Trophoblast cell (in vitro differentiated cells and primary cell): ENCODE measurements around the gene VANGL1.

Source experiments
- DNase-seq, 2 donors: peaks; one replicate each; pipeline ENCODE4 v3.0.0-alpha.2; 2016
- H2AFZ ChIP-seq: 2 replicates; pipeline ENCODE4 v1.6.1; 2013; ENCODE audit warnings: low read length, moderate library complexity, mild to moderate bottlenecking; ENCODE audit not compliant: insufficient read depth, poor library complexity
- H2AK5ac ChIP-seq: 2 replicates; pipeline ENCODE4 v1.6.1; 2013; ENCODE audit warnings: mild to moderate bottlenecking, low read length
- H2BK120ac ChIP-seq: 2 replicates; pipeline ENCODE4 v1.6.1; 2013; ENCODE audit warnings: low read length, mild to moderate bottlenecking, moderate library complexity; ENCODE audit not compliant: insufficient read depth, poor library complexity
- H2BK12ac ChIP-seq: 2 replicates; pipeline ENCODE4 v1.6.1; 2013; ENCODE audit warnings: mild to moderate bottlenecking, low read length, moderate library complexity
- H2BK5ac ChIP-seq: 2 replicates; pipeline ENCODE4 v1.6.1; 2013; ENCODE audit warnings: low read length, low read depth, moderate library complexity, mild to moderate bottlenecking; ENCODE audit not compliant: poor library complexity
- H3K14ac ChIP-seq: 2 replicates; pipeline ENCODE4 v1.6.1; 2013; ENCODE audit warnings: mild to moderate bottlenecking, low read length
- H3K18ac ChIP-seq: 2 replicates; pipeline ENCODE4 v1.6.1; 2013; ENCODE audit warnings: mild to moderate bottlenecking, low read length
- H3K23ac ChIP-seq: 2 replicates; pipeline ENCODE4 v1.6.1; 2013; ENCODE audit warnings: low read length
- H3K27ac ChIP-seq: 2 replicates; pipeline ENCODE4 v1.5.1; 2013; ENCODE audit warnings: low read depth, mild to moderate bottlenecking, inconsistent platforms, low read length, moderate library complexity
- H3K27me3 ChIP-seq: 2 replicates; pipeline ENCODE4 v1.6.1; 2013; ENCODE audit warnings: inconsistent platforms, mild to moderate bottlenecking, low read length, moderate library complexity; ENCODE audit not compliant: insufficient read depth
- H3K36me3 ChIP-seq, 2 experiments: 1 replicate in 1 of 2; 2 replicates in 1 of 2; pipeline ENCODE4 v1.6.1; 2013; ENCODE audit warnings: low read length in 2 of 2, mild to moderate bottlenecking in 2 of 2, moderate library complexity in 1 of 2; ENCODE audit not compliant: insufficient read depth in 2 of 2, control insufficient read depth in 1 of 2
- H3K4ac ChIP-seq: 2 replicates; pipeline ENCODE4 v1.6.1; 2013; ENCODE audit warnings: low read depth, mild to moderate bottlenecking, low read length, moderate library complexity
- H3K4me1 ChIP-seq, 2 experiments: 1 replicate in 1 of 2; 2 replicates in 1 of 2; pipeline ENCODE4 v1.6.1; 2013; ENCODE audit warnings: low read length in 2 of 2, mild to moderate bottlenecking in 2 of 2, moderate library complexity in 1 of 2; ENCODE audit not compliant: insufficient read depth in 2 of 2, control insufficient read depth in 1 of 2
- H3K4me2 ChIP-seq: 2 replicates; pipeline ENCODE4 v1.6.1; 2013; ENCODE audit warnings: inconsistent platforms, mild to moderate bottlenecking, low read length, moderate library complexity
- H3K4me3 ChIP-seq: 2 replicates; pipeline ENCODE4 v1.5.1; 2013; ENCODE audit warnings: mild to moderate bottlenecking, low read depth, low read length, inconsistent platforms
- H3K79me1 ChIP-seq: one replicate; pipeline ENCODE4 v1.6.1; 2013; ENCODE audit warnings: low read length
- H3K79me2 ChIP-seq: 2 replicates; pipeline ENCODE4 v1.6.1; 2013; ENCODE audit warnings: low read length, mild to moderate bottlenecking; ENCODE audit not compliant: control insufficient read depth, insufficient read depth, poor library complexity
- H3K9ac ChIP-seq: 2 replicates; pipeline ENCODE4 v1.6.1; 2013; ENCODE audit warnings: mild to moderate bottlenecking, low read length
- H3K9me3 ChIP-seq: 2 replicates; pipeline ENCODE4 v1.6.1; 2013; ENCODE audit warnings: low read depth, mild to moderate bottlenecking, control low read depth, inconsistent platforms, low read length; ENCODE audit not compliant: insufficient read depth
- H4K12ac ChIP-seq: 2 replicates; pipeline ENCODE4 v1.6.1; 2013; ENCODE audit warnings: low read depth, mild to moderate bottlenecking, low read length, moderate library complexity
- H4K8ac ChIP-seq: 2 replicates; pipeline ENCODE4 v1.6.1; 2013; ENCODE audit warnings: low read depth, mild to moderate bottlenecking, low read length, moderate library complexity
- H4K91ac ChIP-seq: one replicate; pipeline ENCODE4 v1.6.1; 2013; ENCODE audit warnings: low read depth, mild to moderate bottlenecking, low read length, moderate library complexity
- WGBS: extraction: QIAGEN DNeasy Blood & Tissue Kit; methylation state at CpG from one replicate; pipeline ENCODE4 v1.1.7; 2013; ENCODE audit warnings: missing lambda C conversion rate; ENCODE audit not compliant: insufficient read length, insufficient coverage; ENCODE audit errors: extremely low coverage; 5-methylcytosine and 5-hydroxymethylcytosine counted together

VANGL1 gene

DNA sequence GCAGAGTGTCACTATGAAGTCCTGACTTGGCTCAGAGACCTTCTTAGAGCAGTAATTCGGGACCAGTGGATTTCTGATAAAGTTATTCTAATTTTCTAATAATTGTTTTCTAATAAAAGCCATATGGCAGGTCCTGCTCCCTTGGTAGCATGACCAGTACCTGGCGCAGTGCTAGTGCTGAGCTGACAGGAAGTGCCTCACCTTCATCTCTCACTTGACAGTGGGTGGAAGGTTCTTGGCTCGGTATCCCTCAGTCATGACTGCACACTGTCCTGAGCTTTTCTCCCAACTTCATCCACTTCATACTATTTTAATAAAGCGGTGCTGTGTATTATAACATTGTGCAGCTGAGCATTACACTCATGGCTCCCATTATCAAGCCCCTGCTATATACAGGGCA is 14.1 kb downstream of the VANGL1 start:
- peak overlapping the region; percentile 5 for H2BK12ac ChIP-seq
- whole genome bisulfite sequencing = no CpG with 5 or more reads among the region's 4 CpGs
- H3K79me2 ChIP-seq = peaks cover 3% of the 10 kb centered on the region
- peaks cover 15% of the 10 kb centered on the region for H3K79me1 ChIP-seq
- H2AK5ac ChIP-seq = no peak overlapping the region
- H3K27me3 ChIP-seq = no peaks in the 10 kb centered on the region
- H3K4ac ChIP-seq = peak overlapping the region; percentile 40
- peaks cover 30 to 37% of the 10 kb centered on the region in 2 experiments for H3K4me1 ChIP-seq
- DNase-seq = no peak
- no peak overlapping the region for H3K23ac ChIP-seq
- H4K91ac ChIP-seq = no peak overlapping the region
- H4K12ac ChIP-seq = no peak overlapping the region
- no peak overlapping the region for H2BK5ac ChIP-seq
- H3K9ac ChIP-seq = no peak overlapping the region
- H3K4me2 ChIP-seq = no peak overlapping the region
- no peak overlapping the region for H2AFZ ChIP-seq
- H3K27ac ChIP-seq = no peak overlapping the region
- H4K8ac ChIP-seq = no peak overlapping the region
- no peak overlapping the region for H3K14ac ChIP-seq
- no peak overlapping the region for H3K4me3 ChIP-seq
- no peak overlapping the region for H3K18ac ChIP-seq
- no peak overlapping the region for H2BK120ac ChIP-seq
- no peaks in the 10 kb centered on the region for H3K9me3 ChIP-seq
- H3K36me3 ChIP-seq = peaks cover 5 to 15% of the 10 kb centered on the region in 2 experiments

DNA sequence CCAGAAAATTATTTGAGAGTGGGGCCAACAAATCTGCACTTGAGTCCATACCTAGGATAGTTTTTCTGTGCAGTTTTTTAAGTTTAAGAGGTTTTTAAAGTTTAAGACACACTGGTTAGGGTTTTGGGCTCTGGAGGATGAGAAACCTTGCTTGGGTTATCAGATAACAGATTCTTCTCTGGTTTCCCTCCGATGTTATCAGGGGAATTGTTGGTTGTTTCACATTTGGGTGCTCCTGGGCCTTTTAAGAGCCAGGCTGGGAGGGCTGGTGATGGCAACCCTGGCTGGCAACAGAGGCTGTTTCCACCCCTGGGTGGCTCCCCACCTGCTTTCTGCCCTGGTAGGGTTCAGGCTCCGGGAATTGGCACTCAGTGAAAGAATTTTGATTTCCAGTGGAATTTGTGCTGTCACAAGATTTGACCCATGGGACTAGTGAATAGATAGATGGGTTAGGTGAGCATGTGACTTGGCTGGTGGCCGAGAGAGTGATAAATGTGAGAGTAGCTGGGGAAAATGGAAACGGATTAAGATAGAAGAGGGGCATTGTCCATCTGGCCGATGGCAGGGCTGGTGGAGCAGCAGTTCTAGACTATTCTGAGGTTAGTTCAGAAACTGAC is 14.8 kb downstream of the VANGL1 start:
- peak overlapping the region; percentile 33 for H2BK5ac ChIP-seq
- no peak overlapping the region for H3K4me2 ChIP-seq
- H3K36me3 ChIP-seq = peaks cover 5 to 15% of the 10 kb centered on the region in 2 experiments
- H4K12ac ChIP-seq = no peak overlapping the region
- H3K9ac ChIP-seq = no peak overlapping the region
- H3K4me1 ChIP-seq = peaks cover 30 to 34% of the 10 kb centered on the region in 2 experiments
- no peak overlapping the region for H2AK5ac ChIP-seq
- peaks cover 3% of the 10 kb centered on the region for H3K79me2 ChIP-seq
- H3K27me3 ChIP-seq = no peaks in the 10 kb centered on the region
- H3K4me3 ChIP-seq = no peak overlapping the region
- no peaks in the 10 kb centered on the region for H3K9me3 ChIP-seq
- peaks cover 15% of the 10 kb centered on the region for H3K79me1 ChIP-seq
- H4K91ac ChIP-seq = no peak overlapping the region
- H3K18ac ChIP-seq = peak overlapping the region; percentile 61
- 100% methylated on average over 2 of the region's 5 CpGs for WGBS
- peak overlapping the region; percentile 30 for H3K4ac ChIP-seq
- no peak overlapping the region for H2BK12ac ChIP-seq
- no peak for DNase-seq
- no peak overlapping the region for H2AFZ ChIP-seq
- no peak overlapping the region for H2BK120ac ChIP-seq
- no peak overlapping the region for H3K14ac ChIP-seq
- H3K23ac ChIP-seq = no peak overlapping the region
- H3K27ac ChIP-seq = no peak overlapping the region
- no peak overlapping the region for H4K8ac ChIP-seq

DNA sequence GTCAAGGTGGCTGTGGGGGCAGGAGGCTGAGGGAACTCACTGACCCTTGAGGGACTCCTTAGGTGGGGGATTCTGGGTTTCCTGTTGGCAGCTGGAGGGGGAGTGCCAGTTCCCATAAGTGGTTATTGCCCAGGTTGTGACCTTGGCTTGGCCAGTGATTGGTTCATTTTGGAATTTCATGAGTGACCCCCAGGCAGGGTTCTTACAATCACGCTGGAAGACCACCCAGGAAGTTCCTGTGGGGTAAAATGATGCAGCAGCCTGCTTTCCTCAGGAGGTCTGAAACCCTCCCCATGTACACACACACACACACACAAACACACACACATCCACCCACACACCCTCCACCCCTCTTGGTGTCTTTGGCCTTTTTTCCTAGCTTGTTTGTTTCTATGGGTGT is 16.9 kb downstream of the VANGL1 start:
- no CpG with 5 or more reads among the region's 1 CpG for WGBS
- Histone ChIP-seq H4K12ac (no peak overlapping the region), H3K23ac (no peak overlapping the region), H3K36me3 (peaks cover 8 to 13% of the 10 kb centered on the region in 2 experiments), H3K27me3 (no peaks in the 10 kb centered on the region), H2AK5ac (no peak overlapping the region), H4K8ac (no peak overlapping the region), H3K14ac (no peak overlapping the region), H4K91ac (no peak overlapping the region), H2AFZ (no peak overlapping the region), H3K18ac (no peak overlapping the region), H2BK5ac (no peak overlapping the region), H3K4me3 (no peak overlapping the region), H2BK12ac (no peak overlapping the region), H3K27ac (no peak overlapping the region), H3K4ac (no peak overlapping the region), H3K4me1 (peaks cover 30 to 34% of the 10 kb centered on the region in 2 experiments), H3K9me3 (no peaks in the 10 kb centered on the region), H3K79me1 (peaks cover 15% of the 10 kb centered on the region), H2BK120ac (no peak overlapping the region), H3K79me2 (peaks cover 3% of the 10 kb centered on the region), H3K9ac (no peak overlapping the region), H3K4me2 (no peak overlapping the region)
- DNase-seq = no peak

- Histone ChIP-seq H3K9me3 (no peaks in the 10 kb centered on the region), H2AK5ac (no peak overlapping the region), H3K4me2 (no peak overlapping the region), H3K4me1 (peaks cover 22 to 24% of the 10 kb centered on the region in 2 experiments), H4K91ac (no peak overlapping the region), H2BK12ac (no peak overlapping the region), H2BK120ac (no peak overlapping the region), H3K27me3 (no peaks in the 10 kb centered on the region), H3K79me1 (peaks cover 10% of the 10 kb centered on the region), H3K4me3 (no peak overlapping the region), H4K12ac (no peak overlapping the region), H2BK5ac (no peak overlapping the region), H3K4ac (no peak overlapping the region), H3K36me3 (peaks cover 14 to 20% of the 10 kb centered on the region in 2 experiments), H2AFZ (no peak overlapping the region), H3K9ac (no peak overlapping the region), H3K23ac (no peak overlapping the region), H3K27ac (peak overlapping the region; percentile 69), H4K8ac (no peak overlapping the region), H3K79me2 (peaks cover 3% of the 10 kb centered on the region), H3K18ac (no peak overlapping the region), H3K14ac (no peak overlapping the region)
- DNase-seq = no peak
- WGBS = no CpG with 5 or more reads among the region's 5 CpGs
These were observed 18.4 kb downstream of the VANGL1 start for GRCh38 chr1:115660151-115660550.
